Peyer's patch (tissue), 4 donors: ENCODE data around the gene HSF4. TPM values are rescaled to one million over a fixed set of nuclear protein-coding genes. Genes with fewer than 3 reads are reported as not detected.

ENCODE experiments used
- DNase-seq, 3 donors: peaks; one replicate each; pipeline ENCODE4 v3.0.0-alpha.2; 2017 to 2019
- H3K27ac ChIP-seq, 4 donors: fragments of 200-600 bp; sonication (generic); one replicate each; pipeline ENCODE4 v1.5.1; 2016 to 2019
- H3K27me3 ChIP-seq, 2 donors: fragments of 200-600 bp; sonication (generic); one replicate each; pipeline ENCODE4 v1.5.1; 2019
- H3K36me3 ChIP-seq, 3 donors: fragments of 200-600 bp; sonication (generic); one replicate each; pipeline ENCODE4 v1.5.1; 2016 to 2019
- H3K4me1 ChIP-seq, 4 donors: fragments of 200-600 bp; sonication (generic); one replicate each; pipeline ENCODE4 v1.5.1; 2016 to 2019
- H3K4me3 ChIP-seq, 4 donors: fragments of 200-600 bp; sonication (generic); 1 replicate in 3 of 4; 2 replicates in 1 of 4; pipeline ENCODE4 v1.5.1; 2016 to 2019; ENCODE audit warnings: mild to moderate bottlenecking in 1 of 4
- H3K9me3 ChIP-seq, 4 donors: fragments of 200-600 bp; sonication (generic); one replicate each; pipeline ENCODE4 v1.5.1; 2016 to 2019; ENCODE audit warnings: mild to moderate bottlenecking in 1 of 4
- POLR2A ChIP-seq, 2 donors: fragments of 450-650 bp; IDR thresholded peaks; one replicate each; pipeline ENCODE4 v1.5.1; 2017; ENCODE audit warnings: antibody characterized with exemption in 2 of 2, mild to moderate bottlenecking in 2 of 2, moderate library complexity in 2 of 2
- total RNA-seq, 4 donors: library from RNA; depleted of rRNA; stranded (reverse); fragments of >200 nt; gene quantifications; one replicate each; pipeline ENCODE4 v1.1.0, GENCODE V29; 2016
- TF ChIP-seq, protein P1 (sequence below), 6 experiments: fragments of 450-650 bp in 4 of 6; fragments of 200-600 bp in 2 of 6; sonication (generic) in 1 of 6; IDR thresholded peaks; one replicate each; pipeline ENCODE4 v1.5.1; 2017 to 2019; ENCODE audit warnings: antibody characterized with exemption in 6 of 6, mild to moderate bottlenecking in 3 of 6, moderate library complexity in 1 of 6

The HSF4 gene
- total RNA-seq, 4 donors from 2014 or later = 15.6 to 140 (median 69.8) TPM

DNA sequence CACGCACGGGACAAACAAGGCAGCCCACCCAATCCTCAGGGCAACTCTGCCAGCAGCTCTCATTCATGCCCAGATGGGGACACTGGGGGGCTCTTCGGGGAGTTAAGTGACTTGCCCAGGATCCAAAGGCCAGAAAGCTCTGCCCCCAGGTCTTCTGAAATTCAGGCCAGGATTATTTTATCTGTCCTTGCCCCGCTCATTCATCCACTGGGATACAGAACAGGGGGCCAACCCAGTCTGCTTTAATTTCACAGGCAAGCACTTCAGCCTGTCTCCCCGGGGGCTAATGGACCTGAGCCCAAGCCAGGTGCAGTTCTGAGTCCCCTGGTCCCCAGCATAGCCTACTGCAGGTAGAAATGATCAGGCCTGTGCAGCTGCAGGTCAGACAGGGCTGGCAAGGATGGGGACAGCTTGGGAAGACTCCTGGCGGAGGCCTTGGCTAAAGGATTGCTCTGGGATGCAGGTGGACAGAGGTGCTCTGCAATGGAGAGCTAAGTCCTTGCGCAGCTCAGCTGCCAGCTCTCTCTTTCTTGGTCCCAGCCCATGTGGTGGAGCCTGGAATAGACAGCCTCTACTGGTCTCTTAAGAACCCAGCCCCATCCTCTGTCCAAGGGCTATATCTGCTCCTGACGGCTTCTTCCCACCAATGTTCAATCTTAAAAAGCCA lies 13.0 kb upstream of the HSF4 start:
- H3K4me3 ChIP-seq = peak overlapping the region in 1 of 4 donors; percentile 57
- H3K4me1 ChIP-seq = peaks cover 4 to 39% (median 12%) of the 10 kb centered on the region in 4 donors
- peaks cover 0 to 13% (median 0%) of the 10 kb centered on the region in 3 donors for H3K36me3 ChIP-seq
- H3K9me3 ChIP-seq = no peaks in the 10 kb centered on the region
- peak overlapping the region in 3 of 4 donors; percentile 71 to 87 (median 73) for H3K27ac ChIP-seq
- DNase-seq = no peak
- no peaks in the 10 kb centered on the region for H3K27me3 ChIP-seq
- TF ChIP-seq POLR2A (IDR thresholded peaks at IDR 0.05) = no peak
- TF ChIP-seq, protein P1, sequence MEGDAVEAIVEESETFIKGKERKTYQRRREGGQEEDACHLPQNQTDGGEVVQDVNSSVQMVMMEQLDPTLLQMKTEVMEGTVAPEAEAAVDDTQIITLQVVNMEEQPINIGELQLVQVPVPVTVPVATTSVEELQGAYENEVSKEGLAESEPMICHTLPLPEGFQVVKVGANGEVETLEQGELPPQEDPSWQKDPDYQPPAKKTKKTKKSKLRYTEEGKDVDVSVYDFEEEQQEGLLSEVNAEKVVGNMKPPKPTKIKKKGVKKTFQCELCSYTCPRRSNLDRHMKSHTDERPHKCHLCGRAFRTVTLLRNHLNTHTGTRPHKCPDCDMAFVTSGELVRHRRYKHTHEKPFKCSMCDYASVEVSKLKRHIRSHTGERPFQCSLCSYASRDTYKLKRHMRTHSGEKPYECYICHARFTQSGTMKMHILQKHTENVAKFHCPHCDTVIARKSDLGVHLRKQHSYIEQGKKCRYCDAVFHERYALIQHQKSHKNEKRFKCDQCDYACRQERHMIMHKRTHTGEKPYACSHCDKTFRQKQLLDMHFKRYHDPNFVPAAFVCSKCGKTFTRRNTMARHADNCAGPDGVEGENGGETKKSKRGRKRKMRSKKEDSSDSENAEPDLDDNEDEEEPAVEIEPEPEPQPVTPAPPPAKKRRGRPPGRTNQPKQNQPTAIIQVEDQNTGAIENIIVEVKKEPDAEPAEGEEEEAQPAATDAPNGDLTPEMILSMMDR (IDR thresholded peaks at IDR 0.05) = no peak

DNA sequence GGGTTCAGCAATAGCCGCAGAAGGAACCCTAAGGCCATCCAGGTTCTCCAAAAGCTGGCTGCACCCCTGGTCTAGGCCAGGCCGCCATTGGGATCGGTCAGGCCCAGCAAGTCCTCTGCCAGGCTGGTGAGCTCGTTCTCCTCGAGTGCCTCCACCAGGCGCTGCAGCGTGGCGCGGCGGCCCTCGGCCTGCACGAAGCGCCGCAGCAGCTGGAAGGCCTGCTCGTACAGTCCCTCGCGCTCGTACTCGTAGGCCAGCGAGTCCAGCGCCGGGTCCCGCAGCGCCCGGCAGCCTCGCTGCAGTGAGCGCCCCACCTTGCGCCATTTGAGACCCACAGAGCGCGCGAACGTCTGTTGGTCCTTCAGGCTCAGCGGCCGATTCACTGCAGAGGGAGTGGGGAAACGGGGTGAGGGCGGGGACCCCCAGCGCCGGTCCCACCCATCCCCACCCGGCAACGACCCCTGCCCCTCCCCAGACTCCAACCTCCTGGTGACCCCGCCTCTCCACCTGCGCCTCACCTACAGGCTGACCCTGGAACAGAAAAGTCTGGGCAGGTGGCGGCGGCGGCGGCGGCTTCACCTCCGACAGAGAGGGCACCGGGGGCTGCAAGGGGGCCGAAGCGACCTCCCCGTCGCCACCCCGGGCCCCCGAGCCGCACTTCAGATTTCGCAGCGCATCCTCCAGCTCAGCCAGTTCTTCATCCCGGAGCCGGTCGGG lies 9.8 kb upstream of the HSF4 start:
- Histone ChIP-seq H3K4me3 (peak overlapping the region in 3 of 4 donors; percentile 15 to 46 (median 29)), H3K36me3 (no peaks in the 10 kb centered on the region), H3K4me1 (peaks cover 7 to 51% (median 16%) of the 10 kb centered on the region in 4 donors), H3K9me3 (no peaks in the 10 kb centered on the region), H3K27ac (no peak overlapping the region), H3K27me3 (no peaks in the 10 kb centered on the region)
- DNase-seq = no peak
- no peak for TF ChIP-seq POLR2A (IDR thresholded peaks at IDR 0.05)
- TF ChIP-seq, protein P1 (IDR thresholded peaks at IDR 0.05) = no peak

DNA sequence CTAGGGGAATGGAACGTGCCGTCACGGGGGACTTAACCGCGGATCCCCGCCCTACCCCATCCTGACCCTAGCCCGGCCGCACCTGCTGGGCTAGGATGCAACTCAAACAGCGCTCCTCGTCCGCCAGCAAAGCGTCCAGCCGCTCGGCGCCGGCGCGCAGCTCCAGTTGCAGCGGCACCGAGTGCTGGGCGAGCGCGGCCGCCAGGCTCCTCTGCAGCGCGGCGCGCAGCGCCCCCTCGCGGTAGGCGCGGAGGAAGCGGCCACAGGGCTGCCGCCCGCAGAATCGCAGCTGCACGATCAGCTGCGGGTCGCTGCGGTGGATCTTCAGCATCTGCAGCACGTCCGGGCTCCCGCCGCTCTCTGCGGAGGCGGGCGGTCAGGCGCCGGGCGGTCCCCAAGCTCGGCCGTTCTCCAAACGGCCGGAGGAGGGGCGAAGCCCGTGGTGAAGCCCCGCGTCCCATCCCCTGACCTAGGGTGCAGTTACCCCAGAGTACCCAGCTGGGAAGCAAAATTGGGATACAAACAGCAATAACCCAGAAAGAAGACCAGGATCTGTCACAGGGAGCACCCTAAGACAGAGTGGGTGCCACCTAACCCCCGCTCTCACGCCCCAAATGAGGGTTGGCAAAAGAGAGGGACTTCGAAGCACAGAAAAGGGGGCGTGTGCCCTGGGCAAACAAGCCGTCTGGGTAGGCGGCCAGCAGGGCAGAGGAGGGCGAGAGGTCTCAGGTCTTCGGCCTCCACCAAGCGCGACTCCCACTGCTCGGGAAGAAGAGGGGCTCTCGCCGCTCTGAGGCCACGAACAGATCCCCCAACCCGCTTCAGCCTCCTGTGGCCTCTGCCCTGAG lies 9.0 kb upstream of the HSF4 start:
- Histone ChIP-seq H3K36me3 (no peaks in the 10 kb centered on the region), H3K27ac (no peak overlapping the region), H3K27me3 (no peaks in the 10 kb centered on the region), H3K4me1 (peaks cover 7 to 43% (median 16%) of the 10 kb centered on the region in 4 donors), H3K9me3 (no peaks in the 10 kb centered on the region), H3K4me3 (peak overlapping the region in 3 of 4 donors; percentile 15 to 46 (median 29))
- TF ChIP-seq, protein P1 (IDR thresholded peaks at IDR 0.05) = peak; percentile 96 to 99 (median 98)
- TF ChIP-seq POLR2A (IDR thresholded peaks at IDR 0.05) = no peak
- DNase-seq = peak; percentile 55 to 88 (median 85)

GRCh38 chr16:67156143-67156844 lies 8.3 kb upstream of the HSF4 start:
- Histone ChIP-seq H3K4me3 (no peak overlapping the region), H3K9me3 (no peaks in the 10 kb centered on the region), H3K27me3 (no peaks in the 10 kb centered on the region), H3K36me3 (no peaks in the 10 kb centered on the region), H3K27ac (no peak overlapping the region), H3K4me1 (peaks cover 7 to 39% (median 13%) of the 10 kb centered on the region in 4 donors)
- DNase-seq = peak in 2 of 3 donors; percentile 58 to 60
- TF ChIP-seq POLR2A (IDR thresholded peaks at IDR 0.05) = no peak
- TF ChIP-seq, protein P1 (IDR thresholded peaks at IDR 0.05) = no peak
